GM08714 (cell line): ENCODE results near the gene NDUFS3.

Source experiments
- H3K4me3 ChIP-seq: fragments of 200-500 bp; sonication (Bioruptor generic); 2 replicates; pipeline ENCODE4 v1.5.1; 2014; ENCODE audit warnings: mild to moderate bottlenecking, low read length, inconsistent platforms
- ZNF274 ChIP-seq: IDR thresholded peaks from 2 replicates; pipeline ENCODE4 v1.6.1; 2012; ENCODE audit warnings: mild to moderate bottlenecking, low read depth, low read length

Gene NDUFS3

GRCh38 chr11:47616726-47617416, 38.0 kb downstream of the NDUFS3 start:
- no peak for TF ChIP-seq ZNF274
- H3K4me3 ChIP-seq = no peak overlapping the region

GRCh38 chr11:47617417-47617809, 38.5 kb downstream of the NDUFS3 start:
- TF ChIP-seq ZNF274 = no peak
- H3K4me3 ChIP-seq = no peak overlapping the region

GRCh38 chr11:47620836-47621378, 42.0 kb downstream of the NDUFS3 start:
- TF ChIP-seq ZNF274 = no peak
- H3K4me3 ChIP-seq = no peak overlapping the region

GRCh38 chr11:47626234-47626633, 47.4 kb downstream of the NDUFS3 start:
- TF ChIP-seq ZNF274 = no peak
- no peak overlapping the region for H3K4me3 ChIP-seq

GRCh38 chr11:47628026-47628425, 49.2 kb downstream of the NDUFS3 start:
- H3K4me3 ChIP-seq = no peak overlapping the region
- TF ChIP-seq ZNF274 = no peak

GRCh38 chr11:47631473-47631872, 52.6 kb downstream of the NDUFS3 start:
- no peak overlapping the region for H3K4me3 ChIP-seq
- no peak for TF ChIP-seq ZNF274
